ENCODE measurements around the gene CFHR1. TPM values are rescaled to one million over a fixed set of nuclear protein-coding genes. Genes with fewer than 3 reads are reported as not detected.
A peak's percentile ranks its signal among the peaks of the same experiment; 100 is the strongest.
"Not testable (repeated sequence)": the region's sequence is repeated elsewhere in the genome, so short reads cannot be mapped to it uniquely, and the experiment has no call there.

Gene CFHR1
- total RNA-seq, 8 experiments from 2014 or later, result 0.16 to 0.92 (median 0.33) TPM; not detected in 4

GRCh38 chr1:196849613-196850492, 30.3 kb downstream of the CFHR1 start:
- H3K4me1 ChIP-seq (replicated peaks in 1 of 2); ATAC-seq (replicated peaks in 6 of 8); H3K4me3 ChIP-seq; H3K27ac ChIP-seq; in situ Hi-C loops (cut with MboI; ENCODE audit: low pct_unique_long_range_greater_than_20kb in 2 of 9, low sequenced_read_pairs in 9 of 9, unreplicated experiment in 9 of 9): not testable (repeated sequence)
- WGBS, 10 experiments, result 50 to 83% methylated on average over 1 of the region's 4 CpGs; no CpG with 5 or more reads in 8 of the 10 experiments

GRCh38 chr1:196856053-196856452, 36.5 kb downstream of the CFHR1 start:
- no peak overlapping the region for H3K27ac ChIP-seq
- H3K4me3 ChIP-seq, result no peak overlapping the region
- in situ Hi-C loops (cut with MboI; ENCODE audit: low pct_unique_long_range_greater_than_20kb in 2 of 9, low sequenced_read_pairs in 9 of 9, unreplicated experiment in 9 of 9), result no loop called here
- no peaks in the 10 kb centered on the region for H3K4me1 ChIP-seq (replicated peaks in 1 of 2)
- no peak for ATAC-seq (replicated peaks in 6 of 8)
- WGBS, 10 experiments, result 0 to 97% (median 80%) methylated on average over 1 to 6 of the region's 6 CpGs; no CpG with 5 or more reads in 1 of the 10 experiments

- Histone ChIP-seq H3K4me3 (no peak overlapping the region), H3K27ac (no peak overlapping the region), H3K4me1 (replicated peaks in 1 of 2) (no peaks in the 10 kb centered on the region)
- in situ Hi-C loops (cut with MboI; ENCODE audit: low pct_unique_long_range_greater_than_20kb in 2 of 9, low sequenced_read_pairs in 9 of 9, unreplicated experiment in 9 of 9), result no loop called here
- no peak for ATAC-seq (replicated peaks in 6 of 8)
- WGBS, 10 experiments, result 22 to 100% (median 84%) methylated on average over 1 to 2 of the region's 2 CpGs
Observed at GRCh38 chr1:196857188-196857587, 37.7 kb downstream of the CFHR1 start.

- no peak overlapping the region for H3K4me3 ChIP-seq
- no peak overlapping the region for H3K27ac ChIP-seq
- ATAC-seq (replicated peaks in 6 of 8), result no peak
- in situ Hi-C loops (cut with MboI; ENCODE audit: low pct_unique_long_range_greater_than_20kb in 2 of 9, low sequenced_read_pairs in 9 of 9, unreplicated experiment in 9 of 9), result no loop called here
- 20 to 94% (median 86%) methylated on average over 1 to 3 of the region's 3 CpGs; no CpG with 5 or more reads in 4 of the 10 experiments for WGBS, 10 experiments
- no peaks in the 10 kb centered on the region for H3K4me1 ChIP-seq (replicated peaks in 1 of 2)
Observed at GRCh38 chr1:196858811-196859210, 39.3 kb downstream of the CFHR1 start.

- 2 to 100% (median 81%) methylated on average over 1 of the region's 1 CpG for WGBS, 10 experiments
- Histone ChIP-seq H3K4me3 (no peak overlapping the region), H3K27ac (no peak overlapping the region), H3K4me1 (replicated peaks in 1 of 2) (no peaks in the 10 kb centered on the region)
- no peak for ATAC-seq (replicated peaks in 6 of 8)
- in situ Hi-C loops (cut with MboI; ENCODE audit: low pct_unique_long_range_greater_than_20kb in 2 of 9, low sequenced_read_pairs in 9 of 9, unreplicated experiment in 9 of 9), result no loop called here
Observed at GRCh38 chr1:196860323-196860884, 40.9 kb downstream of the CFHR1 start.

GRCh38 chr1:196861429-196861828, 41.9 kb downstream of the CFHR1 start:
- no peak for ATAC-seq (replicated peaks in 6 of 8)
- no peak overlapping the region for H3K27ac ChIP-seq
- 0 to 86% (median 44%) methylated on average over 1 to 2 of the region's 2 CpGs; no CpG with 5 or more reads in 1 of the 10 experiments for WGBS, 10 experiments
- no peaks in the 10 kb centered on the region for H3K4me1 ChIP-seq (replicated peaks in 1 of 2)
- in situ Hi-C loops (cut with MboI; ENCODE audit: low pct_unique_long_range_greater_than_20kb in 2 of 9, low sequenced_read_pairs in 9 of 9, unreplicated experiment in 9 of 9), result no loop called here
- H3K4me3 ChIP-seq, result no peak overlapping the region

GRCh38 chr1:196866974-196867373, 47.4 kb downstream of the CFHR1 start:
- in situ Hi-C loops (cut with MboI; ENCODE audit: low pct_unique_long_range_greater_than_20kb in 2 of 9, low sequenced_read_pairs in 9 of 9, unreplicated experiment in 9 of 9), result no loop called here
- 0 to 100% (median 94%) methylated on average over 1 of the region's 1 CpG; no CpG with 5 or more reads in 6 of the 10 experiments for WGBS, 10 experiments
- Histone ChIP-seq H3K4me3 (no peak overlapping the region), H3K27ac (no peak overlapping the region), H3K4me1 (replicated peaks in 1 of 2) (no peaks in the 10 kb centered on the region)
- ATAC-seq (replicated peaks in 6 of 8), result no peak

- no peak for ATAC-seq (replicated peaks in 6 of 8)
- no peak overlapping the region for H3K4me3 ChIP-seq
- in situ Hi-C loops (cut with MboI; ENCODE audit: low pct_unique_long_range_greater_than_20kb in 2 of 9, low sequenced_read_pairs in 9 of 9, unreplicated experiment in 9 of 9), result no loop called here
- 33 to 100% (median 91%) methylated on average over 1 to 4 of the region's 4 CpGs; no CpG with 5 or more reads in 1 of the 10 experiments for WGBS, 10 experiments
- H3K27ac ChIP-seq, result no peak overlapping the region
- no peaks in the 10 kb centered on the region for H3K4me1 ChIP-seq (replicated peaks in 1 of 2)
Observed at GRCh38 chr1:196873385-196873784, 53.9 kb downstream of the CFHR1 start.

- no peak for ATAC-seq (replicated peaks in 6 of 8)
- Histone ChIP-seq H3K4me1 (replicated peaks in 1 of 2) (no peaks in the 10 kb centered on the region), H3K27ac (no peak overlapping the region), H3K4me3 (no peak overlapping the region)
- WGBS, 10 experiments, result 88 to 100% (median 100%) methylated on average over 1 to 3 of the region's 3 CpGs; no CpG with 5 or more reads in 5 of the 10 experiments
- in situ Hi-C loops (cut with MboI; ENCODE audit: low pct_unique_long_range_greater_than_20kb in 2 of 9, low sequenced_read_pairs in 9 of 9, unreplicated experiment in 9 of 9), result no loop called here
Observed at GRCh38 chr1:196875935-196876334, 56.4 kb downstream of the CFHR1 start.

- no peaks in the 10 kb centered on the region for H3K4me1 ChIP-seq (replicated peaks in 1 of 2)
- no peak overlapping the region for H3K27ac ChIP-seq
- WGBS, 10 experiments, result 0 to 57% (median 5%) methylated on average over 1 to 28 of the region's 29 CpGs; no CpG with 5 or more reads in 4 of the 10 experiments
- H3K4me3 ChIP-seq, result peak overlapping the region; percentile 1 to 48 (median 36)
- in situ Hi-C loops (cut with MboI; ENCODE audit: low pct_unique_long_range_greater_than_20kb in 2 of 9, low sequenced_read_pairs in 9 of 9, unreplicated experiment in 9 of 9), result no loop called here
- ATAC-seq (replicated peaks in 6 of 8), result peak in 7 of 8 experiments; percentile 56 to 86 (median 62)
Observed at GRCh38 chr1:196877964-196878363, 58.4 kb downstream of the CFHR1 start.

Other genes starting within 250 kb of the CFHR1 start
- 10 to 100 TPM in 4 of 8 experiments, 1 to 10 TPM in 2, under 1 TPM in 2; 0.24 to 33.5 (median 13.2) TPM for gene KCNT2, start 211.3 kb upstream of the CFHR1 start, total RNA-seq
- gene CFH, start 167.7 kb upstream of the CFHR1 start, total RNA-seq, result 100 to 1,000 TPM in 2 of 8 experiments, 10 to 100 TPM in 2, under 1 TPM in 2, not detected in 2; 0.09 to 174 (median 53.1) TPM
- 1 to 10 TPM in 1 of 8 experiments, under 1 TPM in 5, not detected in 2; 0.14 to 1.7 (median 0.36) TPM for gene CFHR3, start 44.9 kb upstream of the CFHR1 start, total RNA-seq
- gene CFHR4, start 68.3 kb downstream of the CFHR1 start, total RNA-seq, result under 1 TPM in 4 of 8 experiments, not detected in 4; 0.11 to 0.76 (median 0.45) TPM
- 1 to 10 TPM in 1 of 8 experiments, not detected in 7; 1.7 TPM for gene CFHR2, start 124.0 kb downstream of the CFHR1 start, total RNA-seq
- gene CFHR5, start 157.8 kb downstream of the CFHR1 start, total RNA-seq, result under 1 TPM in 1 of 8 experiments, not detected in 7; 0.09 TPM
- gene F13B, start 247.5 kb downstream of the CFHR1 start, total RNA-seq, result not detected